ES-I3 (cell line): Measurements from ENCODE around the gene RPSA.
"Not testable (repeated sequence)": the region's sequence is repeated elsewhere in the genome, so short reads cannot be mapped to it uniquely, and the experiment has no call there.

Source experiments
- H3K36me3 ChIP-seq: 2 replicates; pipeline ENCODE4 v1.6.1; 2013; ENCODE audit warnings: mild to moderate bottlenecking, low read length, control low read depth, moderate library complexity; ENCODE audit not compliant: insufficient read depth
- H3K4me1 ChIP-seq: 2 replicates; pipeline ENCODE4 v1.6.1; 2013; ENCODE audit warnings: mild to moderate bottlenecking, control low read depth, low read length; ENCODE audit not compliant: insufficient read depth
- H3K9ac ChIP-seq: 2 replicates; pipeline ENCODE4 v1.6.1; 2013; ENCODE audit warnings: low read depth, mild to moderate bottlenecking, low read length, moderate library complexity
- H3K9me3 ChIP-seq: 2 replicates; pipeline ENCODE4 v1.6.1; 2013; ENCODE audit warnings: mild to moderate bottlenecking, low read length, moderate library complexity; ENCODE audit not compliant: control insufficient read depth, insufficient read depth

RPSA gene

GRCh38 chr3:39407259-39407629 lies 724 bp downstream of the RPSA start:
- no peaks in the 10 kb centered on the region for H3K9me3 ChIP-seq
- peaks cover 39% of the 10 kb centered on the region for H3K36me3 ChIP-seq
- H3K9ac ChIP-seq: peak overlapping the region; percentile 92
- peaks cover 11% of the 10 kb centered on the region; the same call in 1 of the 2 replicates for H3K4me1 ChIP-seq

GRCh38 chr3:39407773-39408492 lies 1.4 kb downstream of the RPSA start:
- Histone ChIP-seq H3K36me3 (peaks cover 39% of the 10 kb centered on the region), H3K9ac (peak overlapping the region; percentile 92), H3K4me1 (peaks cover 11% of the 10 kb centered on the region; the same call in 1 of the 2 replicates), H3K9me3 (no peaks in the 10 kb centered on the region)

- peaks cover 11% of the 10 kb centered on the region; the same call in 1 of the 2 replicates for H3K4me1 ChIP-seq
- peaks cover 43% of the 10 kb centered on the region for H3K36me3 ChIP-seq
- no peaks in the 10 kb centered on the region for H3K9me3 ChIP-seq
- H3K9ac ChIP-seq: peak overlapping the region; percentile 92; the same call in 1 of the 2 replicates
These were observed 2.2 kb downstream of the RPSA start for GRCh38 chr3:39408493-39409372.

- Histone ChIP-seq H3K4me1 (peaks cover 8% of the 10 kb centered on the region; the same call in 1 of the 2 replicates), H3K9ac (no peak overlapping the region), H3K9me3 (no peaks in the 10 kb centered on the region), H3K36me3 (peaks cover 43% of the 10 kb centered on the region)
These were observed 3.1 kb downstream of the RPSA start for GRCh38 chr3:39409514-39410136.

GRCh38 chr3:39410893-39411292 lies 4.4 kb downstream of the RPSA start:
- Histone ChIP-seq H3K36me3 (peaks cover 43% of the 10 kb centered on the region), H3K9me3 (no peaks in the 10 kb centered on the region), H3K4me1 (peaks cover 8% of the 10 kb centered on the region; the same call in 1 of the 2 replicates), H3K9ac (no peak overlapping the region)

- peaks cover 8% of the 10 kb centered on the region; the same call in 1 of the 2 replicates for H3K4me1 ChIP-seq
- no peaks in the 10 kb centered on the region for H3K9me3 ChIP-seq
- no peak overlapping the region for H3K9ac ChIP-seq
- peaks cover 35% of the 10 kb centered on the region for H3K36me3 ChIP-seq
These were observed 6.2 kb downstream of the RPSA start for GRCh38 chr3:39412668-39413260.

- peaks cover under 1% of the 10 kb centered on the region; the same call in 1 of the 2 replicates for H3K4me1 ChIP-seq
- no peak overlapping the region for H3K9ac ChIP-seq
- H3K9me3 ChIP-seq: no peaks in the 10 kb centered on the region
- H3K36me3 ChIP-seq: peaks cover 24% of the 10 kb centered on the region
These were observed 7.3 kb downstream of the RPSA start for GRCh38 chr3:39413691-39414420.

- H3K4me1 ChIP-seq: peaks cover 6% of the 10 kb centered on the region
- no peak overlapping the region for H3K9ac ChIP-seq
- peaks cover 20% of the 10 kb centered on the region for H3K36me3 ChIP-seq
- no peaks in the 10 kb centered on the region for H3K9me3 ChIP-seq
These were observed 7.9 kb downstream of the RPSA start for GRCh38 chr3:39414421-39414907.

- H3K36me3 ChIP-seq: peaks cover 16% of the 10 kb centered on the region
- H3K9me3 ChIP-seq, H3K9ac ChIP-seq: not testable (repeated sequence)
- H3K4me1 ChIP-seq: peaks cover 11% of the 10 kb centered on the region
These were observed 8.8 kb downstream of the RPSA start for GRCh38 chr3:39415302-39415701.

GRCh38 chr3:39415983-39416382 lies 9.5 kb downstream of the RPSA start:
- Histone ChIP-seq H3K9ac (no peak overlapping the region), H3K4me1 (peaks cover 11% of the 10 kb centered on the region)

GRCh38 chr3:39416998-39417397 lies 10.5 kb downstream of the RPSA start:
- H3K9me3 ChIP-seq: not testable (repeated sequence)
- H3K4me1 ChIP-seq: peaks cover 11% of the 10 kb centered on the region

More at GRCh38 chr3:39415983-39416382, 9.5 kb downstream of the RPSA start:
- Histone ChIP-seq H3K36me3 (peaks cover 11% of the 10 kb centered on the region), H3K9me3 (no peaks in the 10 kb centered on the region)

GRCh38 chr3:39418556-39419225 lies 12.2 kb downstream of the RPSA start:
- H3K9me3 ChIP-seq, H3K36me3 ChIP-seq, H3K9ac ChIP-seq: not testable (repeated sequence)
- H3K4me1 ChIP-seq: peaks cover 11% of the 10 kb centered on the region

More at GRCh38 chr3:39416998-39417397, 10.5 kb downstream of the RPSA start:
- not testable (repeated sequence) for H3K9ac ChIP-seq, H3K36me3 ChIP-seq

GRCh38 chr3:39419742-39420315 lies 13.3 kb downstream of the RPSA start:
- H3K4me1 ChIP-seq: peaks cover 11% of the 10 kb centered on the region
- no peaks in the 10 kb centered on the region for H3K36me3 ChIP-seq
- H3K9ac ChIP-seq: no peak overlapping the region
- H3K9me3 ChIP-seq: peaks cover 2% of the 10 kb centered on the region; the same call in 1 of the 2 replicates
